ENCODE data around the gene KATNAL2.

- TF ChIP-seq CTCF (optimal IDR thresholded peaks at IDR 0.05 in 1 of 3, IDR thresholded peaks at IDR 0.05 in 1 of 3, conservative IDR thresholded peaks at IDR 0.05 in 1 of 3; ENCODE audit: extremely low read depth in 1 of 3, insufficient read depth in 2 of 3, low read length in 3 of 3), result no peak
- TF ChIP-seq EZH2 (IDR thresholded peaks at IDR 0.05; ENCODE audit: low read length), result no peak
Observed at GRCh38 chr18:46916551-46917107, 773 bp upstream of the KATNAL2 start.
